Esophagus squamous epithelium (tissue), 4 donors: ENCODE data around the gene IL1RL2.

Experiments
- CTCF ChIP-seq, 6 experiments: fragments of 450-650 bp in 4 of 6; fragments of 200-600 bp in 2 of 6; sonication (generic) in 2 of 6; IDR thresholded peaks; one replicate each; pipeline ENCODE4 v1.5.1; 2016 to 2019; ENCODE audit warnings: antibody characterized with exemption in 6 of 6, mild to moderate bottlenecking in 4 of 6, moderate library complexity in 4 of 6
- POLR2A ChIP-seq, 4 donors: fragments of 450-650 bp; IDR thresholded peaks; one replicate each; pipeline ENCODE4 v1.6.1; 2017; ENCODE audit warnings: antibody characterized with exemption in 4 of 4, mild to moderate bottlenecking in 4 of 4, moderate library complexity in 3 of 4

DNA sequence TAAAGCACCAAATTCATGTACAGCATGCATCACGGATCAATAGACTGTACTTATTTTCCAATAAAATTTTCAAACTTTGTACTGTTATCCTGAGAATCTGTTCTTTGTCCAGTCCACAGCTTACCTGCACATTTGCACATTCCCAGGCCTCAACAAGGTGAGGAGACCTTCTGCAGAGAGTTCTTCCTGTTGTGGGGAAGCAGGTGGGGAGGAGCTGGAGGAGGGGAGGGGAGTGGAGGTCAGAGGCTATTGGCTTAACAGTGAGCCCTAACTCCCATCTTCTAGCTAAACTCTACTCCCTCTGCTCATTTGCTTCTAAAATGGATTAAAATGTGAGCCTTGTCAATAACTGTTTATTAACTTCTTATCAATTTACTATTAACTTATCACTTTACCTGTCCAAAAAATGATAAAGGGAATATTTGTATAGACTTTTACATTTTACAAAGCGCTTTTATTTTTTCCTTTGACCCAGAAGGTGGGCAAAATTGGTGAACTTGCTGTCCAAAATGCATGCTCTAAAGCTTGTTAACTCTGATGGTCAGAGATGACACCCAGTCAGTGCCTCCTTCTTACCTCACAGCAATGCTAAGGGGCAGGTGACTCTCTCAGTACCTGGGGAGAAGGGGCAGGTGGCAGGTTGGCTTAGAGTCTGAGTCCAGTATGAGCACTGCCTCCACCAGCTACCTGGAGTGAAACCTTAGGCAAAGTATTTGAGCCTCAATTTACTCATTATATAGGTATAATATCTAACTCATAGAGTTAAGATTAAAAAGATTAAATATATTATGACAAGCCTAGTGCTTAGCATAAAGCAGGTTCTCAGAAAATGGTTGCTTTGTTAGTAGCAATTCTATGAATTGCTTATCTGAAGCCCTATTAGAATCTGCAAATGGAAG, 6.8 kb upstream of the IL1RL2 start:
- TF ChIP-seq POLR2A (IDR thresholded peaks at IDR 0.05) (no peak), CTCF (IDR thresholded peaks at IDR 0.05) (no peak)
